SU-DHL-6 (cell line): ENCODE data around the gene DYNLT1.

Source experiments
- H2AFZ ChIP-seq: fragments of 200-600 bp; sonication (generic); 2 replicates; pipeline ENCODE4 v1.6.1; 2014; ENCODE audit warnings: low read depth, mild to moderate bottlenecking, moderate library complexity, mixed read lengths, antibody characterized with exemption, low read length; ENCODE audit not compliant: severe bottlenecking
- H3F3A ChIP-seq: fragments of 200-600 bp; shearing (Covaris generic); 2 replicates; pipeline ENCODE4 v1.6.0; 2016; ENCODE audit warnings: antibody characterized with exemption, mild to moderate bottlenecking; ENCODE audit not compliant: insufficient read depth
- H3K27ac ChIP-seq: fragments of 200-600 bp; sonication (generic); 2 replicates; pipeline ENCODE4 v1.5.1; 2016; ENCODE audit warnings: low read depth, mild to moderate bottlenecking, low read length, moderate library complexity, mixed read lengths
- H3K27me3 ChIP-seq: fragments of 200-600 bp; sonication (generic), shearing (Covaris generic); 2 replicates; pipeline ENCODE4 v1.6.0; 2014; ENCODE audit warnings: mild to moderate bottlenecking, low read length
- H3K36me3 ChIP-seq: fragments of 200-600 bp; sonication (generic); 2 replicates; pipeline ENCODE4 v1.6.1; 2014; ENCODE audit warnings: mild to moderate bottlenecking, low read length, mixed read lengths
- H3K4me2 ChIP-seq: fragments of 300-600, 200-600 bp; shearing (Covaris generic), sonication (generic); 2 replicates; pipeline ENCODE4 v1.6.0; 2014; ENCODE audit warnings: low read length, low read depth, mild to moderate bottlenecking; ENCODE audit not compliant: poor library complexity, severe bottlenecking
- H3K4me3 ChIP-seq: fragments of 200-600 bp; sonication (generic); 2 replicates; pipeline ENCODE4 v1.5.1; 2014; ENCODE audit warnings: antibody characterized with exemption, low read length, mild to moderate bottlenecking, mixed read lengths; ENCODE audit not compliant: insufficient read depth, poor library complexity, severe bottlenecking
- H3K79me2 ChIP-seq: fragments of 200-600 bp; sonication (generic); 2 replicates; pipeline ENCODE4 v1.6.1; 2014; ENCODE audit warnings: mild to moderate bottlenecking, low read length, moderate library complexity; ENCODE audit not compliant: insufficient read depth
- H3K9ac ChIP-seq: fragments of 200-600 bp; sonication (generic); 2 replicates; pipeline ENCODE4 v1.7.0; 2014; ENCODE audit warnings: mild to moderate bottlenecking, low read length
- H3K9me2 ChIP-seq: fragments of 200-600 bp; sonication (generic); replicated peaks from 2 replicates; pipeline ENCODE4 v1.6.1; 2014; ENCODE audit warnings: low read length; ENCODE audit not compliant: insufficient read depth
- H3K9me3 ChIP-seq: fragments of 200-600 bp; sonication (generic); 2 replicates; pipeline ENCODE4 v1.6.1; 2014; ENCODE audit warnings: low read length, mixed read lengths; ENCODE audit not compliant: insufficient read depth
- H4K20me1 ChIP-seq: fragments of 200-600 bp; sonication (generic); 2 replicates; pipeline ENCODE4 v1.6.1; 2014; ENCODE audit warnings: low read depth, mild to moderate bottlenecking, antibody characterized with exemption, low read length, moderate library complexity, mixed read lengths
- EZH2phosphoT487 ChIP-seq: fragments of 200-600 bp; sonication (generic), shearing (Covaris generic); conservative IDR thresholded peaks from 2 replicates; pipeline ENCODE4 v1.6.1; 2018; ENCODE audit warnings: mild to moderate bottlenecking, antibody characterized with exemption, low read length, moderate library complexity, mixed read lengths
- TF ChIP-seq, protein P1 (sequence below): fragments of 200-600 bp; sonication (generic); IDR thresholded peaks from one replicate; pipeline ENCODE4 v1.5.1; 2017; ENCODE audit warnings: antibody characterized with exemption, mild to moderate bottlenecking, low read length, moderate library complexity; ENCODE audit not compliant: insufficient read depth, poor library complexity, severe bottlenecking

The DYNLT1 gene

GRCh38 chr6:158631678-158632537 is 12.6 kb downstream of the DYNLT1 start:
- Histone ChIP-seq H3K27ac (no peak overlapping the region), H3K9ac (no peak overlapping the region), H3F3A (peaks cover 12% of the 10 kb centered on the region), H3K27me3 (no peaks in the 10 kb centered on the region), H3K4me2 (no peak overlapping the region), H3K4me3 (no peak overlapping the region), H4K20me1 (no peaks in the 10 kb centered on the region), H3K9me2 (no peaks in the 10 kb centered on the region), H3K79me2 (no peaks in the 10 kb centered on the region), H3K36me3 (peaks cover 9% of the 10 kb centered on the region; the same call in 1 of the 2 replicates), H3K9me3 (no peaks in the 10 kb centered on the region), H2AFZ (no peak overlapping the region)
- TF ChIP-seq EZH2phosphoT487, result no peak
- TF ChIP-seq, protein P1, sequence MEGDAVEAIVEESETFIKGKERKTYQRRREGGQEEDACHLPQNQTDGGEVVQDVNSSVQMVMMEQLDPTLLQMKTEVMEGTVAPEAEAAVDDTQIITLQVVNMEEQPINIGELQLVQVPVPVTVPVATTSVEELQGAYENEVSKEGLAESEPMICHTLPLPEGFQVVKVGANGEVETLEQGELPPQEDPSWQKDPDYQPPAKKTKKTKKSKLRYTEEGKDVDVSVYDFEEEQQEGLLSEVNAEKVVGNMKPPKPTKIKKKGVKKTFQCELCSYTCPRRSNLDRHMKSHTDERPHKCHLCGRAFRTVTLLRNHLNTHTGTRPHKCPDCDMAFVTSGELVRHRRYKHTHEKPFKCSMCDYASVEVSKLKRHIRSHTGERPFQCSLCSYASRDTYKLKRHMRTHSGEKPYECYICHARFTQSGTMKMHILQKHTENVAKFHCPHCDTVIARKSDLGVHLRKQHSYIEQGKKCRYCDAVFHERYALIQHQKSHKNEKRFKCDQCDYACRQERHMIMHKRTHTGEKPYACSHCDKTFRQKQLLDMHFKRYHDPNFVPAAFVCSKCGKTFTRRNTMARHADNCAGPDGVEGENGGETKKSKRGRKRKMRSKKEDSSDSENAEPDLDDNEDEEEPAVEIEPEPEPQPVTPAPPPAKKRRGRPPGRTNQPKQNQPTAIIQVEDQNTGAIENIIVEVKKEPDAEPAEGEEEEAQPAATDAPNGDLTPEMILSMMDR, result no peak

DNA sequence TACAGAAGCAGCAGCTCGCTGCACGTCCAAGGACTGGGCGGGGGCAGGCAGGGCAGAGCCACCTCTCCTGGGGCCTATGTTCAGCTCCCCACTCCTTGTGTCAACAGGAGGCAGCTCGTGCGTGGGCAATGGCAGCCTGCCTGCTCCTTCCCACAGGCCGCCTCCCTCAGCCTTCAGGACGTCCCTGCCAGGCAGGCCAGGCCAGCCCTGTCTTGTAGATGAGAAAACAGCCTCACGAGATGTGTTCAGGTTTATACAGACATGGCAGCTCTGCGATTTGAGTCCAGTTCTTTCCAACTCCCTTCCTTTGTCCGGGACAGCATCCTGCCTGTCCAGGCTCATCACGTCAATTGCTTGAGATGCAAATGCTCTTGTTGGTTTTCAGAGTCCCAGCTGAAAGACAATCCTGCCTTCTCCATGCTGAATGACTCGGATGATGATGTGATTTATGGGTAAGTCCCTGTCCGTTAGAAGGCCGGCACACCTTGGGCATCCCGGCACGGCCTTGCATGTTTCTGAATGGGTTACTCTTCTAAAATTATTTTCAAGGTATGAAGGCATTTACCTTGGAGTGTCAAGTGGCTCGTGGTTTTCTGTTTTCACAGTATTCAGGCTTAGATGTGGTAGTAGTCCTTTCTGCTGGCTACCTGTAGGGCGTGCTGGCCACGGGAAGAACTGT is 13.5 kb downstream of the DYNLT1 start:
- no peak overlapping the region for H3K4me3 ChIP-seq
- no peaks in the 10 kb centered on the region for H3K9me3 ChIP-seq
- H3K27me3 ChIP-seq, result no peaks in the 10 kb centered on the region
- H3K9ac ChIP-seq, result no peak overlapping the region
- peaks cover 9% of the 10 kb centered on the region; the same call in 1 of the 2 replicates for H3K36me3 ChIP-seq
- H3K27ac ChIP-seq, result no peak overlapping the region
- no peaks in the 10 kb centered on the region for H3K79me2 ChIP-seq
- H3K9me2 ChIP-seq, result no peaks in the 10 kb centered on the region
- no peaks in the 10 kb centered on the region for H4K20me1 ChIP-seq
- peaks cover 12% of the 10 kb centered on the region for H3F3A ChIP-seq
- no peak for TF ChIP-seq EZH2phosphoT487
- TF ChIP-seq, protein P1, result no peak
- H2AFZ ChIP-seq, result no peak overlapping the region
- H3K4me2 ChIP-seq, result no peak overlapping the region

DNA sequence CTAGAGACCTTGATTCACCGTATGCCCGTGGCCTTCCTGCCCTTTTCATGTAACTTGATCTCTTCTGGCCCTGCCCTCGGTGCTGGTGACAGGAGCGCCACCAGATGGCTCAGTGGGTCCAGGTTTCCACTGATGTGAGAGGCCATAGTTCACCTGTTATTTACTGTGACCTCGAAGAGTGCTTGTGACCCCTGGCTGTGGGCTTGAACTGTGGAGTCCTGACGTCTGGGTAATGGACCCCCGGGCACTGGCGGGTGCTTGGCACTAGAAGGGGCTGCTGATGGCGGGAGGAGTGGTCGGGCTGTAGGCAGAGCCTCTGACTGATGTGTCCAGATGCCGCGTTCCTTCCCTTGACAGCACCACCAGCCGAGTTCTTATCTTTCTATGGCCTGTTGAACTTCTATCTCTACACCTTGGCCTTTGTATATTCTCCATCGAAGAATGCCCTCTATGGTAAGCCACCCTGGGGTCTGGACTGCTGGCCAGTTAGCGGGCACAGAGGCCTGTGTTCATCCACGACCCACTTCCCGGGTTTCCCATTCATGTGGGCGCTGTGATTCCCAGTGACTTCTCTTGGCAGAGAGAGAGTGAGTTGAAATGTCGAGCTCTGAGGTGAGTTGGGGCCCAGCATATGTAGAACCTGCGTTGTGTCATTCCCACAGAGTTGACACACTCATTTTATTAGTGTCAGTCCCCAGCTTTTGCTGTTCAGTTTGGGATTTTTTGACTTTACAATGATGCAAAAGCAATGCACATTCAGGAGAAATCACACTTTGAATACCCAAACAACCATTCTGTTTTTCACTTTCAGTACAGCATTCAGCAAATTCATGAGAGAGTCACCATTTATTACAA is 14.9 kb downstream of the DYNLT1 start:
- H3K4me2 ChIP-seq, result no peak overlapping the region
- H3K9me2 ChIP-seq, result no peaks in the 10 kb centered on the region
- H3F3A ChIP-seq, result peaks cover 7% of the 10 kb centered on the region; the same call in 1 of the 2 replicates
- no peak overlapping the region for H3K4me3 ChIP-seq
- H4K20me1 ChIP-seq, result no peaks in the 10 kb centered on the region
- H3K9ac ChIP-seq, result no peak overlapping the region
- no peak for TF ChIP-seq EZH2phosphoT487
- TF ChIP-seq, protein P1, result peak; percentile 11
- no peaks in the 10 kb centered on the region for H3K79me2 ChIP-seq
- no peaks in the 10 kb centered on the region for H3K27me3 ChIP-seq
- no peak overlapping the region for H3K27ac ChIP-seq
- H3K9me3 ChIP-seq, result no peaks in the 10 kb centered on the region
- H3K36me3 ChIP-seq, result peaks cover 9% of the 10 kb centered on the region; the same call in 1 of the 2 replicates
- H2AFZ ChIP-seq, result no peak overlapping the region
